ENCODE data around the gene DHRS7B.

DNA sequence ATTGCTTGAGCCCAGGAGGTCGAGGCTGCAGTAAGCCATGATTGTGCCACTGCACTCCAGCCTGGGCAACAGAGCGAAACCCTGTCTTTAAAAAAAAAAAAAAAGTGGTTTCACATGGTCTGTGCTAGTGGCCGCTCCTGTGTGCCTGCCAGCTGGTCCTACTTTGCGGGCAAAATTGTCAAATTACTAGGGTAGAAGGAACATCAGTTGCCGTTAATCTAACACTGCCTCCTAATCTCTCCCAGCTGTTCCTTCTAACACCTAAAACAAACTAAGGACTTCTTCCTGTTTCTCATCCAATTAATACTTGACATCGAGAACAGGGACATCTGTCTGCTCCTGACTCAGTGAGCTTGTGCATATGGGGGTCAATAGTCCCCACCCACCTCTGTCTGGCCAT lies 63.3 kb downstream of the DHRS7B start:
- TF ChIP-seq, protein P1, sequence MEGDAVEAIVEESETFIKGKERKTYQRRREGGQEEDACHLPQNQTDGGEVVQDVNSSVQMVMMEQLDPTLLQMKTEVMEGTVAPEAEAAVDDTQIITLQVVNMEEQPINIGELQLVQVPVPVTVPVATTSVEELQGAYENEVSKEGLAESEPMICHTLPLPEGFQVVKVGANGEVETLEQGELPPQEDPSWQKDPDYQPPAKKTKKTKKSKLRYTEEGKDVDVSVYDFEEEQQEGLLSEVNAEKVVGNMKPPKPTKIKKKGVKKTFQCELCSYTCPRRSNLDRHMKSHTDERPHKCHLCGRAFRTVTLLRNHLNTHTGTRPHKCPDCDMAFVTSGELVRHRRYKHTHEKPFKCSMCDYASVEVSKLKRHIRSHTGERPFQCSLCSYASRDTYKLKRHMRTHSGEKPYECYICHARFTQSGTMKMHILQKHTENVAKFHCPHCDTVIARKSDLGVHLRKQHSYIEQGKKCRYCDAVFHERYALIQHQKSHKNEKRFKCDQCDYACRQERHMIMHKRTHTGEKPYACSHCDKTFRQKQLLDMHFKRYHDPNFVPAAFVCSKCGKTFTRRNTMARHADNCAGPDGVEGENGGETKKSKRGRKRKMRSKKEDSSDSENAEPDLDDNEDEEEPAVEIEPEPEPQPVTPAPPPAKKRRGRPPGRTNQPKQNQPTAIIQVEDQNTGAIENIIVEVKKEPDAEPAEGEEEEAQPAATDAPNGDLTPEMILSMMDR (IDR thresholded peaks at IDR 0.05), result no peak
- no peak for TF ChIP-seq POLR2A (IDR thresholded peaks at IDR 0.05; ENCODE audit: low read depth)

Data from esophagus muscularis mucosa (tissue), 3 donors.